Measurements from ENCODE around the gene ARF6.

ARF6 gene

DNA sequence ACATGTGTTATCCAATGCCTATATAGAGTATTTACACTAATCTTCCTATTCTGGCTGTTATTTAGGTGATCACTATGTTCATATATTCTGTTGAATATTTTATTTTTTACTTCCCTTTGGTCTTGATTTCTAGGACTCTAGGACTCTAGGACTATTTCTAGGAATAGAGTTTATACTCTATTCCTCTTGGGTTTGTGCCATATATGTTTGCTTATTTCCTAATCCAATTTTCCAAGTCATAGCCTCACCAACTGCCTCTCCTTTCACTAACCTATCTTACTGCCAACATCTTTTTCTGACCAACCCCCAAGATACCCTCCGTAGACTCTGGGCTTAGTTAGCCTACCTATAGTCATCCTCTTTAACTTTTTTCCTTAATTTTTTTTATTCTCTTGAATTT is 28.5 kb downstream of the ARF6 start:
- no peak for DNase-seq
- no peaks in the 10 kb centered on the region for H3K27me3 ChIP-seq (replicated peaks; ENCODE audit: control insufficient read depth, insufficient read depth, low read length, poor library complexity, severe bottlenecking)
- no peaks in the 10 kb centered on the region for H3K4me1 ChIP-seq (ENCODE audit: control insufficient read depth, insufficient read depth, low read length, poor library complexity, severe bottlenecking)
- H3K36me3 ChIP-seq (ENCODE audit: control insufficient read depth, insufficient read depth, low read length), result no peaks in the 10 kb centered on the region
- no peak overlapping the region for H3K27ac ChIP-seq (ENCODE audit: insufficient read depth, low read length, poor library complexity, severe bottlenecking)
- no peak overlapping the region for H3K4me3 ChIP-seq (ENCODE audit: insufficient read depth, low read depth, low read length, poor library complexity, severe bottlenecking)
- no peaks in the 10 kb centered on the region for H3K9me3 ChIP-seq (ENCODE audit: control insufficient read depth, low read length)

DNA sequence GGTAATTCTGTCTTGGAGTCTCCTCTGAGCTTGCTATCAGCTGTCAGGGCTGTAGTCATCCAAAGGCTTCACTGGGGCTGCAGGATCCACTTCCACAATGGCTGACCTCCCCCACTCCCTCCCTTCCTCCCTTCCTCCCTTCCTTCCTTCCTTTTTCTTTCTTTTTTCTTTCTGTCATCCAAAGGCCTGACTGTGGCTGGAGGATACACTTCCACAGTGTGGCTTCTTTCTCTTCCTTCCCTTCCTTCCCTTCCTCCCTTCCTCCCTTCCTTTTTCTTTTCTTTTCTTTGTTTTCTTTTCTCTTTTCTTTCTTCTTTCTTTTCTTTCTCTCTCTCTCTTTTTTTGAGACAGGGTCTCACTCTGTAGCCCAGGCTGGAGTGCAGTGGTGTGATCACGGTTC is 30.6 kb downstream of the ARF6 start:
- no peak overlapping the region for H3K27ac ChIP-seq (ENCODE audit: insufficient read depth, low read length, poor library complexity, severe bottlenecking)
- H3K9me3 ChIP-seq (ENCODE audit: control insufficient read depth, low read length), result no peaks in the 10 kb centered on the region
- no peak overlapping the region for H3K4me3 ChIP-seq (ENCODE audit: insufficient read depth, low read depth, low read length, poor library complexity, severe bottlenecking)
- no peaks in the 10 kb centered on the region for H3K4me1 ChIP-seq (ENCODE audit: control insufficient read depth, insufficient read depth, low read length, poor library complexity, severe bottlenecking)
- H3K36me3 ChIP-seq (ENCODE audit: control insufficient read depth, insufficient read depth, low read length), result no peaks in the 10 kb centered on the region
- H3K27me3 ChIP-seq (replicated peaks; ENCODE audit: control insufficient read depth, insufficient read depth, low read length, poor library complexity, severe bottlenecking), result no peaks in the 10 kb centered on the region
- no peak for DNase-seq

- Histone ChIP-seq H3K36me3 (ENCODE audit: control insufficient read depth, insufficient read depth, low read length) (no peaks in the 10 kb centered on the region), H3K9me3 (ENCODE audit: control insufficient read depth, low read length) (no peaks in the 10 kb centered on the region), H3K4me3 (ENCODE audit: insufficient read depth, low read depth, low read length, poor library complexity, severe bottlenecking) (no peak overlapping the region), H3K27me3 (replicated peaks; ENCODE audit: control insufficient read depth, insufficient read depth, low read length, poor library complexity, severe bottlenecking) (no peaks in the 10 kb centered on the region), H3K27ac (ENCODE audit: insufficient read depth, low read length, poor library complexity, severe bottlenecking) (no peak overlapping the region), H3K4me1 (ENCODE audit: control insufficient read depth, insufficient read depth, low read length, poor library complexity, severe bottlenecking) (no peaks in the 10 kb centered on the region)
- no peak for DNase-seq
These were observed 31.0 kb downstream of the ARF6 start for GRCh38 chr14:49923881-49924280.

GRCh38 chr14:49924852-49925251 is 32.0 kb downstream of the ARF6 start:
- Histone ChIP-seq H3K4me3 (ENCODE audit: insufficient read depth, low read depth, low read length, poor library complexity, severe bottlenecking) (no peak overlapping the region), H3K36me3 (ENCODE audit: control insufficient read depth, insufficient read depth, low read length) (no peaks in the 10 kb centered on the region), H3K27me3 (replicated peaks; ENCODE audit: control insufficient read depth, insufficient read depth, low read length, poor library complexity, severe bottlenecking) (no peaks in the 10 kb centered on the region), H3K4me1 (ENCODE audit: control insufficient read depth, insufficient read depth, low read length, poor library complexity, severe bottlenecking) (no peaks in the 10 kb centered on the region), H3K27ac (ENCODE audit: insufficient read depth, low read length, poor library complexity, severe bottlenecking) (no peak overlapping the region), H3K9me3 (ENCODE audit: control insufficient read depth, low read length) (no peaks in the 10 kb centered on the region)
- DNase-seq, result no peak

DNA sequence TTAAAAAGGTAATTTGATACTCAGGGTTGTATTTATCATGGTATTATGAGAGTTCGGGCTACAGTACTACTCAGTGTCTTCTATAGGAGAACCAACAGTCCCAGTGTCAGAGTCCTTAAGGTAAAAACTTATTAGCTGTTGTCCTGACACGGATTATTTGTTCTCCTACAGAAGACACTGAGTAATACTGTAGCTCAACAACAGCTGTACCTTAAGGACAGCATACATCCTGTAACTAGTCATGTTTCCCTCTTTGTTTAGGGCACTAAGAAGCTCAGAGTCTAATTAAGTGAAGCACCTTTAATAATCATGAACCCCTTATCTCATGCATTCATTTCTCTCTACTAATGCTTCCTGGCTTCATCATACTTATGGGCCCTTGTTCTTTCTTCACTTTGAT is 33.9 kb downstream of the ARF6 start:
- no peaks in the 10 kb centered on the region for H3K36me3 ChIP-seq (ENCODE audit: control insufficient read depth, insufficient read depth, low read length)
- DNase-seq, result no peak
- no peak overlapping the region for H3K27ac ChIP-seq (ENCODE audit: insufficient read depth, low read length, poor library complexity, severe bottlenecking)
- H3K9me3 ChIP-seq (ENCODE audit: control insufficient read depth, low read length), result no peaks in the 10 kb centered on the region
- H3K4me3 ChIP-seq (ENCODE audit: insufficient read depth, low read depth, low read length, poor library complexity, severe bottlenecking), result no peak overlapping the region
- H3K4me1 ChIP-seq (ENCODE audit: control insufficient read depth, insufficient read depth, low read length, poor library complexity, severe bottlenecking), result no peaks in the 10 kb centered on the region
- H3K27me3 ChIP-seq (replicated peaks; ENCODE audit: control insufficient read depth, insufficient read depth, low read length, poor library complexity, severe bottlenecking), result no peaks in the 10 kb centered on the region

DNA sequence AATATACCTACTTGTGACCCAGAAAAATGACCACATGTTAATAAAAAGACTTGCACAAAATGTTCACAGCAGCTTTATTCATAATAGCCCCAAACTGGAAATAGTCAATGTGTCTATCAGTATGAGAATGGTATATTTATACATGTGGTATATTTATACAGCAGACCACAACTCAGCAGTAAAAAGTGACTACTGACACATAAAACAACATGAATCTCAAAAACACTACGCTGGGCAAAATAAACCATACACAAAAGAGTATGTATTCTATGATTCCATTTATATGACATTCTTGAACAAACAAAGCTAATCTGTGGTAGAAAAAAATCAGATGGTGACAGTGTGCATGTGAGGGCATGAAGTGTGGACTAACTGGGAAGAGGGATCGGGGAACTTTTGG is 35.1 kb downstream of the ARF6 start:
- H3K4me3 ChIP-seq (ENCODE audit: insufficient read depth, low read depth, low read length, poor library complexity, severe bottlenecking), result no peak overlapping the region
- H3K4me1 ChIP-seq (ENCODE audit: control insufficient read depth, insufficient read depth, low read length, poor library complexity, severe bottlenecking), result no peaks in the 10 kb centered on the region
- H3K9me3 ChIP-seq (ENCODE audit: control insufficient read depth, low read length), result no peaks in the 10 kb centered on the region
- no peaks in the 10 kb centered on the region for H3K27me3 ChIP-seq (replicated peaks; ENCODE audit: control insufficient read depth, insufficient read depth, low read length, poor library complexity, severe bottlenecking)
- no peak overlapping the region for H3K27ac ChIP-seq (ENCODE audit: insufficient read depth, low read length, poor library complexity, severe bottlenecking)
- H3K36me3 ChIP-seq (ENCODE audit: control insufficient read depth, insufficient read depth, low read length), result no peaks in the 10 kb centered on the region
- no peak for DNase-seq

GRCh38 chr14:49930720-49931119 is 37.8 kb downstream of the ARF6 start:
- Histone ChIP-seq H3K36me3 (ENCODE audit: control insufficient read depth, insufficient read depth, low read length) (no peaks in the 10 kb centered on the region), H3K9me3 (ENCODE audit: control insufficient read depth, low read length) (no peaks in the 10 kb centered on the region), H3K27ac (ENCODE audit: insufficient read depth, low read length, poor library complexity, severe bottlenecking) (no peak overlapping the region), H3K27me3 (replicated peaks; ENCODE audit: control insufficient read depth, insufficient read depth, low read length, poor library complexity, severe bottlenecking) (no peaks in the 10 kb centered on the region), H3K4me3 (ENCODE audit: insufficient read depth, low read depth, low read length, poor library complexity, severe bottlenecking) (no peak overlapping the region), H3K4me1 (ENCODE audit: control insufficient read depth, insufficient read depth, low read length, poor library complexity, severe bottlenecking) (no peaks in the 10 kb centered on the region)
- DNase-seq, result no peak

DNA sequence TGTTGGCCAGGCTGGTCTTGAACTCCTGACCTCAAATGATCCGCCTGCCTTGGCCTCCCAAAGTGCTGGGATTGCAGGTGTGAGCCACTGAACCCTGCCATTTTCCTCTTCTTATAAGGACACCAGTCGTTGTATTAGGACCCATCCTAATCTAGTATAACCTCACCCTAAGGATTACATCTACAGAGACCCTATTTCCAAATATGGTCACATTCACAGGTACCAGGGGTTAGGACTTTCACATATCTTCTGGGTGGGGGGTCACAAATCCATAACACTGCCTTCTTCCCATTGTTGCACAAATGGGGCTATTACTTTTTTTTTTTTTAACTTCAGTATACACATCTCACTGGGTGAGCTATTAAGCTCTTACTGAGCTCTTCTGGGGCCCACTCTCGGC is 38.6 kb downstream of the ARF6 start:
- Histone ChIP-seq H3K27me3 (replicated peaks; ENCODE audit: control insufficient read depth, insufficient read depth, low read length, poor library complexity, severe bottlenecking) (no peaks in the 10 kb centered on the region), H3K9me3 (ENCODE audit: control insufficient read depth, low read length) (no peaks in the 10 kb centered on the region), H3K4me1 (ENCODE audit: control insufficient read depth, insufficient read depth, low read length, poor library complexity, severe bottlenecking) (no peaks in the 10 kb centered on the region), H3K27ac (ENCODE audit: insufficient read depth, low read length, poor library complexity, severe bottlenecking) (no peak overlapping the region), H3K36me3 (ENCODE audit: control insufficient read depth, insufficient read depth, low read length) (no peaks in the 10 kb centered on the region), H3K4me3 (ENCODE audit: insufficient read depth, low read depth, low read length, poor library complexity, severe bottlenecking) (no peak overlapping the region)
- DNase-seq, result no peak

- no peak overlapping the region for H3K27ac ChIP-seq (ENCODE audit: insufficient read depth, low read length, poor library complexity, severe bottlenecking)
- no peaks in the 10 kb centered on the region for H3K4me1 ChIP-seq (ENCODE audit: control insufficient read depth, insufficient read depth, low read length, poor library complexity, severe bottlenecking)
- H3K36me3 ChIP-seq (ENCODE audit: control insufficient read depth, insufficient read depth, low read length), result no peaks in the 10 kb centered on the region
- no peak for DNase-seq
- no peak overlapping the region for H3K4me3 ChIP-seq (ENCODE audit: insufficient read depth, low read depth, low read length, poor library complexity, severe bottlenecking)
- no peaks in the 10 kb centered on the region for H3K9me3 ChIP-seq (ENCODE audit: control insufficient read depth, low read length)
- H3K27me3 ChIP-seq (replicated peaks; ENCODE audit: control insufficient read depth, insufficient read depth, low read length, poor library complexity, severe bottlenecking), result no peaks in the 10 kb centered on the region
These were observed 40.2 kb downstream of the ARF6 start for GRCh38 chr14:49933128-49933527.

- Histone ChIP-seq H3K36me3 (ENCODE audit: control insufficient read depth, insufficient read depth, low read length) (no peaks in the 10 kb centered on the region), H3K27ac (ENCODE audit: insufficient read depth, low read length, poor library complexity, severe bottlenecking) (no peak overlapping the region), H3K4me1 (ENCODE audit: control insufficient read depth, insufficient read depth, low read length, poor library complexity, severe bottlenecking) (no peaks in the 10 kb centered on the region), H3K9me3 (ENCODE audit: control insufficient read depth, low read length) (no peaks in the 10 kb centered on the region), H3K27me3 (replicated peaks; ENCODE audit: control insufficient read depth, insufficient read depth, low read length, poor library complexity, severe bottlenecking) (no peaks in the 10 kb centered on the region), H3K4me3 (ENCODE audit: insufficient read depth, low read depth, low read length, poor library complexity, severe bottlenecking) (no peak overlapping the region)
- no peak for DNase-seq
These were observed 40.8 kb downstream of the ARF6 start for GRCh38 chr14:49933704-49934103.

GRCh38 chr14:49934646-49935045 is 41.8 kb downstream of the ARF6 start:
- Histone ChIP-seq H3K9me3 (ENCODE audit: control insufficient read depth, low read length) (no peaks in the 10 kb centered on the region), H3K27me3 (replicated peaks; ENCODE audit: control insufficient read depth, insufficient read depth, low read length, poor library complexity, severe bottlenecking) (no peaks in the 10 kb centered on the region), H3K27ac (ENCODE audit: insufficient read depth, low read length, poor library complexity, severe bottlenecking) (no peak overlapping the region), H3K4me3 (ENCODE audit: insufficient read depth, low read depth, low read length, poor library complexity, severe bottlenecking) (no peak overlapping the region), H3K36me3 (ENCODE audit: control insufficient read depth, insufficient read depth, low read length) (no peaks in the 10 kb centered on the region), H3K4me1 (ENCODE audit: control insufficient read depth, insufficient read depth, low read length, poor library complexity, severe bottlenecking) (no peaks in the 10 kb centered on the region)
- DNase-seq, result no peak
